Fibroblast of villous mesenchyme (primary cell): ENCODE measurements around the gene MARK4. TPM values are rescaled to one million over a fixed set of nuclear protein-coding genes. Genes with fewer than 3 reads are reported as not detected.

Source experiments
- DNase-seq: peaks from one replicate; pipeline ENCODE4 v3.0.0-alpha.2; 2010; ENCODE audit warnings: low read depth
- H3K4me3 ChIP-seq: 2 replicates; pipeline ENCODE4 v1.5.1; 2011; ENCODE audit warnings: low read depth, mild to moderate bottlenecking, low read length
- total RNA-seq: library from RNA; depleted of rRNA; stranded (reverse); fragments of >200 nt; gene quantifications from 2 replicates; pipeline ENCODE4 v1.2.3, GENCODE V29; 2012
- TF ChIP-seq, protein P1 (sequence below): IDR thresholded peaks from 2 replicates; pipeline ENCODE4 v1.5.1; 2012; ENCODE audit warnings: low read depth, mild to moderate bottlenecking, low read length; ENCODE audit not compliant: insufficient read depth

The MARK4 gene
- total RNA-seq, 1 donor: 14.2 TPM

DNA sequence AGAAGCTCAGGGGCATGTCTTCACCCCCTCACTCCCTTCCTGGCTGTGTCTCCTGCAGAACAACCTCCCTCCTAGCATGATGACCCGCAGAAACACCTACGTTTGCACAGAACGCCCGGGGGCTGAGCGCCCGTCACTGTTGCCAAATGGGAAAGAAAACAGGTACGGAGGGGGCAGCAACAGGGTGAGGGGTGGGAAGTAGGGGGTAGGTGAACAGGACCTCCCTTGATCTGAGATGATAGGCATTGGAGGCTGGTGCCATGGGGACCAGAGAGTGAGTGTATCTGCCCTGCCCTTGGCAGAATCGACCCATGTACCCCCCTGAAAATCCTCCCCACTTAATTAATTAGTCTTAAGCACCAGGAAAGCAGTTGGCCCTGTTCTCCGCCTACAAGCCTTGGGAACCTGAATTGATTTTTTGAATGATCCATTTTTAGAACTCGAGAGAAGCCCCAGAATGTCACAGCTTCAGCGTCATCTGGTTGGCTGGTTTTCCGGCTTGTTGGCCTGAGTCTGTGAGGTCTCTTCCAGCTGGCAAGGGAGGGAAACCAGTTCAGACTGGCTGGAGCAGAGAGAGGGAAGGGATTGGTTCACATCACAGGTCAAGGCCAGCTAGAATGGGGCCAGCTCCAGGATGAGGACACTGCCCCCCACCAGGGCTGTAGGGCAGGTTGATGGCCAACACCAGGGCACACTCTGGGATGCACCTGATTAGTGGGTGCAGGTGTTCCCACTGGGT lies 43.4 kb downstream of the MARK4 start:
- TF ChIP-seq, protein P1, sequence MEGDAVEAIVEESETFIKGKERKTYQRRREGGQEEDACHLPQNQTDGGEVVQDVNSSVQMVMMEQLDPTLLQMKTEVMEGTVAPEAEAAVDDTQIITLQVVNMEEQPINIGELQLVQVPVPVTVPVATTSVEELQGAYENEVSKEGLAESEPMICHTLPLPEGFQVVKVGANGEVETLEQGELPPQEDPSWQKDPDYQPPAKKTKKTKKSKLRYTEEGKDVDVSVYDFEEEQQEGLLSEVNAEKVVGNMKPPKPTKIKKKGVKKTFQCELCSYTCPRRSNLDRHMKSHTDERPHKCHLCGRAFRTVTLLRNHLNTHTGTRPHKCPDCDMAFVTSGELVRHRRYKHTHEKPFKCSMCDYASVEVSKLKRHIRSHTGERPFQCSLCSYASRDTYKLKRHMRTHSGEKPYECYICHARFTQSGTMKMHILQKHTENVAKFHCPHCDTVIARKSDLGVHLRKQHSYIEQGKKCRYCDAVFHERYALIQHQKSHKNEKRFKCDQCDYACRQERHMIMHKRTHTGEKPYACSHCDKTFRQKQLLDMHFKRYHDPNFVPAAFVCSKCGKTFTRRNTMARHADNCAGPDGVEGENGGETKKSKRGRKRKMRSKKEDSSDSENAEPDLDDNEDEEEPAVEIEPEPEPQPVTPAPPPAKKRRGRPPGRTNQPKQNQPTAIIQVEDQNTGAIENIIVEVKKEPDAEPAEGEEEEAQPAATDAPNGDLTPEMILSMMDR: no peak
- DNase-seq: no peak
- no peak overlapping the region for H3K4me3 ChIP-seq

DNA sequence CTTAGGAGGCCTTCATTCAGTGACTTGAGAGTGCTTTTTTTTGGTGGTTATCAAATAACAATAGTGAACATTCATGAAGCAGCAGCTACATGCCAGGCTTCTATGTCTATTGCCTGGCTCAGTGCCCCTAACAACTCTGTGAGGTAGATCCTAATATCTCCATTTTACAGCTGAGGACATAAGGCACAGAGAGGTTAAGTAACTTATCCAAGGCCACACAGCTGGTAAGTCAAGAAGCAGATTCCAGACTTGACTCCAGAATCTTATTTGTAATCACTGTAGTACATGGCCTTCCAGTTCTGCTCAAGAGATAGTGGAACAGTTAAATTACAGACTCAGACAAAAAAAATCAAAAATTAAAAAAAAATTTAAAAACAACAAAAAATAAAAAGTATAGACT lies 44.8 kb downstream of the MARK4 start:
- no peak overlapping the region for H3K4me3 ChIP-seq
- no peak for DNase-seq
- TF ChIP-seq, protein P1: no peak

DNA sequence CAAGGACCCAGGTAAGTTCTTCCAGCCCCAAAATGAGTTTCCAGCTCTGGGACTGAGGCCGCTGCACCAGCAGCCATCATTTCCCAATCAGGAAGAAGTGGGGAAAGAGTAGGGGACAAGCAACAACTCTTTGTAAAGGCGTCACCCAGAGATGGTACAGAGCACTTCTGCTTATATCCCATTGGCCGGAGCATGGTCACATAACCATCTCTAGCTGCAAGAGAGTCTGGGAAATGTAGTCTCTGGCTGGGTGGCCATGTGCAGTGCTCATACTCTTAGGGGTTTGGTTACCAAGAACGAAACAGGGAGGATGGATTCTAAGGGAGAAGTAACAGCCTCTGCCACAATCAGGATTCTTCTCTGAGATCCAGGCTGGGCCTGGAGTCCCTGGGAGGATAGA lies 45.3 kb downstream of the MARK4 start:
- TF ChIP-seq, protein P1: no peak
- no peak overlapping the region for H3K4me3 ChIP-seq
- DNase-seq: no peak

DNA sequence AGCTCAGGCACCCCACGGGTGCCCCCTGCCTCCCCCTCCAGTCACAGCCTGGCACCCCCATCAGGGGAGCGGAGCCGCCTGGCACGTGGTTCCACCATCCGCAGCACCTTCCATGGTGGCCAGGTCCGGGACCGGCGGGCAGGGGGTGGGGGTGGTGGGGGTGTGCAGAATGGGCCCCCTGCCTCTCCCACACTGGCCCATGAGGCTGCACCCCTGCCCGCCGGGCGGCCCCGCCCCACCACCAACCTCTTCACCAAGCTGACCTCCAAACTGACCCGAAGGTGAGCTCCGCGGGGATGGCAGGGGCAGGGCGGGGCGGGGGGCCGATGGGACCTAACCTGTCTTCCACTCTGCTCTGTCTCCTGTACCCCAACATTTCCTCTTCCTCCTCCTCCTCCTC lies 46.6 kb downstream of the MARK4 start:
- no peak overlapping the region for H3K4me3 ChIP-seq
- TF ChIP-seq, protein P1: no peak
- no peak for DNase-seq

DNA sequence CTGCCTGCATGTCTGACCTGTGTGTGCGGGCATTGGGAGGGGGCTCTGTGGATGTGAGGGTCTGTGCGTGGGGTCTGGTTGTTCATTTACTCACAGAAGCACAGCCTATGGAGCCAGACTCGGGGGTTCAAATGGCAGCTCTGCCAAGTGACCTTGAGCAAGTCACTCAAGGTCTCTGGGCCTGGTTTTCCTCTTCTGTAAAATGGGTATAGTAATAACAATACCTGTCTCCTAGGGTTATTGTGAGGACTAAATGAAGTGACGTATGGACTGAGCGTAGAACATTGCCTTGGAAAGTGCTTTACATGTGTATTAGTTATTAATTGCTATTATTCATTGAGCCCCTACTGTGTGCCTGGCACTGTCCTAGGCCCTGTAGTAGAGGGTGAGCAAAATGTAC lies 47.2 kb downstream of the MARK4 start:
- no peak for DNase-seq
- no peak overlapping the region for H3K4me3 ChIP-seq
- TF ChIP-seq, protein P1: no peak

DNA sequence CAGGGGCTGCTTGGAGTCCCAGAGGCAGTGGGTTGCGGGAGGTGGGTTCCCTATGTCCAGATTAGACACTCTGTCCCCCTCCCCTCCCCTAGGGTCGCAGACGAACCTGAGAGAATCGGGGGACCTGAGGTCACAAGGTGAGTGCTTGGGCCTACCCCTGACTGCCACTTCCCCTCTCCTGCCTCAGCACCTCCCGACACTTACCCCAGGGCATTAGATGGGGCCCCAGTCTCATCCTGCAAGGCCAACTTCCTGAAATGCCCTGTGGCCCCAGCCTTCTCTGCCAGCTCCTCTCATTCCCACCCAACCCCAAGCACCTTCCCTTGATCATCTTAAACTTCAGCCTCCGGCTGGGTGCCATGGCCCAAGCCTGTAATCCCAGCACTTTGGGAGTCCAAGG lies 48.6 kb downstream of the MARK4 start:
- no peak for DNase-seq
- H3K4me3 ChIP-seq: no peak overlapping the region
- TF ChIP-seq, protein P1: no peak

DNA sequence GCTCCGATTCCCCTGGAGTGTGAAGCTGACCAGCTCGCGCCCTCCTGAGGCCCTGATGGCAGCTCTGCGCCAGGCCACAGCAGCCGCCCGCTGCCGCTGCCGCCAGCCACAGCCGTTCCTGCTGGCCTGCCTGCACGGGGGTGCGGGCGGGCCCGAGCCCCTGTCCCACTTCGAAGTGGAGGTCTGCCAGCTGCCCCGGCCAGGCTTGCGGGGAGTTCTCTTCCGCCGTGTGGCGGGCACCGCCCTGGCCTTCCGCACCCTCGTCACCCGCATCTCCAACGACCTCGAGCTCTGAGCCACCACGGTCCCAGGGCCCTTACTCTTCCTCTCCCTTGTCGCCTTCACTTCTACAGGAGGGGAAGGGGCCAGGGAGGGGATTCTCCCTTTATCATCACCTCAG lies 51.3 kb downstream of the MARK4 start:
- DNase-seq: no peak
- H3K4me3 ChIP-seq: no peak overlapping the region
- TF ChIP-seq, protein P1: no peak
